Adrenal gland (tissue), 5 donors: Measurements from ENCODE around the gene SLC7A6OS.

Experiments
- CTCF ChIP-seq, 6 experiments: fragments of 450-650 bp in 4 of 6; fragments of 200-600 bp in 2 of 6; sonication (generic) in 1 of 6; IDR thresholded peaks; 1 replicate in 5 of 6; 2 replicates in 1 of 6; pipeline versions ENCODE4 v1.5.1 to v1.8.0; 2016 to 2021; ENCODE audit warnings: antibody characterized with exemption in 6 of 6, mild to moderate bottlenecking in 2 of 6, moderate library complexity in 1 of 6
- POLR2A ChIP-seq, 2 donors: fragments of 450-650 bp; IDR thresholded peaks; one replicate each; pipeline ENCODE4 v1.6.1; 2017; ENCODE audit warnings: antibody characterized with exemption in 2 of 2, mild to moderate bottlenecking in 2 of 2, moderate library complexity in 1 of 2
- donor health status: DM: no; HTN: no; CAD: no.

- TF ChIP-seq CTCF (IDR thresholded peaks at IDR 0.05) (no peak), POLR2A (IDR thresholded peaks at IDR 0.05) (no peak)
These were observed 9.8 kb downstream of the SLC7A6OS start for GRCh38 chr16:68300734-68301459.
